Measurements from ENCODE around the gene XPOT.

XPOT gene

DNA sequence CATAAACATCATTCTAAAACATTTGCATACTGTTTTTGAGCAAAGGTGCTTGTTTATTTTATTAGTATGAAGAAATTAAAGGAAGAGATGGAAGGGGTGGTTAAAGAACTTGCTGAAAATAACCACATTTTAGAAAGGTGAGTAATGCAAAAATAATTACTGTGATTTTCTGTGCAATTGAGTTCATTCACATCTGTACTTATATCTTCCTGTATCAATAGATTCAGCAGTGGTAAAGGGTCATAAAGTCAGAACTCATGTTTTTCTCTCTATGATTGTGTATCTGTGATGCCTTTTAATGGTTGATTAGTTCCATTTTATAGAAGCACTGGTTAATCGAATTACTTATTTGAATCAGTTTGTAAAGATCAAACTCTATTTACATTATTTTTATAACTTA is 93.7 kb downstream of the XPOT start:
- H3K36me3 Mint-ChIP-seq = peaks cover 19% of the 10 kb centered on the region
- no peaks in the 10 kb centered on the region for H3K9me3 Mint-ChIP-seq
- DNase-seq (ENCODE audit: low spot score in 2 of 2) (no peak), ATAC-seq (ENCODE audit: low read depth) (no peak)
- no peaks in the 10 kb centered on the region for H3K4me1 Mint-ChIP-seq
- no peak overlapping the region for H3K4me3 Mint-ChIP-seq
- no peak overlapping the region for H3K27ac Mint-ChIP-seq
- H3K27me3 Mint-ChIP-seq = no peaks in the 10 kb centered on the region

DNA sequence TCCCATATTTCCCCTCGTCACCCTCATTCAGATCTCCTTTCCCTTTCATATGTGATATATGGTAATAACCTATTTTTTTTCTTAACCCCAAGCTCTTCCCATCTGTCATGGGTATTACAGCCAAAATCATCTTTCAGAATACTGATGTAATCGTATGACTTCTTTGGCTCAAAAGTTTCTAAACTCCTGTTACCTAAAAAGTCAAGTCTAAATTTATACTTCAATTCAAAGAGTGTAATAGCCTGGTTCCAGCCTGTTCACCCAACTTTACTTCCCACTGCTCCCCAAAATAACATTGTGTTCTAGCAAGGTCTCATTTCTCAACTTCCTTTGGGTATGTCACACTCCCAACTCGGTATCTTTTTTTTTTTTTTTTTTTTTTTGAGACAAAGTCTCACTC is 96.2 kb downstream of the XPOT start:
- DNase-seq (ENCODE audit: low spot score in 2 of 2) (no peak), ATAC-seq (ENCODE audit: low read depth) (no peak)
- Mint-ChIP-seq H3K4me1 (no peaks in the 10 kb centered on the region), H3K27ac (no peak overlapping the region), H3K27me3 (no peaks in the 10 kb centered on the region), H3K36me3 (peaks cover 19% of the 10 kb centered on the region), H3K4me3 (no peak overlapping the region), H3K9me3 (no peaks in the 10 kb centered on the region)
